Endothelial cell of umbilical vein (primary cell): ENCODE measurements around the gene HDAC4.

Experiments used
- EZH2 ChIP-seq: IDR thresholded peaks from 2 replicates; pipeline ENCODE4 v1.6.1; 2012; ENCODE audit warnings: borderline replicate concordance, low read depth, mild to moderate bottlenecking, moderate library complexity, low read length, inconsistent platforms; ENCODE audit not compliant: severe bottlenecking
- FOS ChIP-seq: IDR thresholded peaks from 2 replicates; pipeline ENCODE4 v1.6.1; 2011; ENCODE audit warnings: mild to moderate bottlenecking, low read length, moderate library complexity, borderline replicate concordance; ENCODE audit not compliant: insufficient read depth
- GATA2 ChIP-seq: IDR thresholded peaks from 2 replicates; pipeline ENCODE4 v1.7.0; 2011; ENCODE audit warnings: low read depth, mild to moderate bottlenecking, moderate library complexity, mixed read lengths, low read length; ENCODE audit not compliant: insufficient read length, insufficient read depth
- JUN ChIP-seq: IDR thresholded peaks from 2 replicates; pipeline ENCODE4 v1.6.1; 2011; ENCODE audit warnings: borderline replicate concordance, low read depth; ENCODE audit not compliant: insufficient read length, insufficient read depth
- MYC ChIP-seq: IDR thresholded peaks from one replicate; pipeline ENCODE4 v1.6.1; 2011; ENCODE audit warnings: mild to moderate bottlenecking, low read depth, low read length
- POLR2A ChIP-seq: IDR thresholded peaks from 2 replicates; pipeline ENCODE4 v1.6.1; 2012; ENCODE audit warnings: low read depth, mild to moderate bottlenecking, control low read depth, low read length
- POLR2AphosphoS5 ChIP-seq: IDR thresholded peaks from 2 replicates; pipeline ENCODE4 v1.6.1; 2012; ENCODE audit warnings: low read depth, mild to moderate bottlenecking, control low read depth, low read length, moderate library complexity; ENCODE audit not compliant: insufficient read depth
- TF ChIP-seq, protein P1 (sequence below), 2 donors: IDR thresholded peaks; 1 replicate in 1 of 2; 2 replicates in 1 of 2; pipeline ENCODE4 v1.5.1; 2011; ENCODE audit warnings: low read length in 2 of 2, mild to moderate bottlenecking in 2 of 2, moderate library complexity in 2 of 2, control low read depth in 1 of 2, inconsistent platforms in 1 of 2, low read depth in 1 of 2; ENCODE audit not compliant: insufficient read depth in 1 of 2; ENCODE audit errors: extremely low read depth in 1 of 2
- TF ChIP-seq, protein P2 (sequence below): IDR thresholded peaks from 2 replicates; pipeline ENCODE4 v1.6.1; 2011; ENCODE audit not compliant: insufficient read depth, insufficient read length

DNA sequence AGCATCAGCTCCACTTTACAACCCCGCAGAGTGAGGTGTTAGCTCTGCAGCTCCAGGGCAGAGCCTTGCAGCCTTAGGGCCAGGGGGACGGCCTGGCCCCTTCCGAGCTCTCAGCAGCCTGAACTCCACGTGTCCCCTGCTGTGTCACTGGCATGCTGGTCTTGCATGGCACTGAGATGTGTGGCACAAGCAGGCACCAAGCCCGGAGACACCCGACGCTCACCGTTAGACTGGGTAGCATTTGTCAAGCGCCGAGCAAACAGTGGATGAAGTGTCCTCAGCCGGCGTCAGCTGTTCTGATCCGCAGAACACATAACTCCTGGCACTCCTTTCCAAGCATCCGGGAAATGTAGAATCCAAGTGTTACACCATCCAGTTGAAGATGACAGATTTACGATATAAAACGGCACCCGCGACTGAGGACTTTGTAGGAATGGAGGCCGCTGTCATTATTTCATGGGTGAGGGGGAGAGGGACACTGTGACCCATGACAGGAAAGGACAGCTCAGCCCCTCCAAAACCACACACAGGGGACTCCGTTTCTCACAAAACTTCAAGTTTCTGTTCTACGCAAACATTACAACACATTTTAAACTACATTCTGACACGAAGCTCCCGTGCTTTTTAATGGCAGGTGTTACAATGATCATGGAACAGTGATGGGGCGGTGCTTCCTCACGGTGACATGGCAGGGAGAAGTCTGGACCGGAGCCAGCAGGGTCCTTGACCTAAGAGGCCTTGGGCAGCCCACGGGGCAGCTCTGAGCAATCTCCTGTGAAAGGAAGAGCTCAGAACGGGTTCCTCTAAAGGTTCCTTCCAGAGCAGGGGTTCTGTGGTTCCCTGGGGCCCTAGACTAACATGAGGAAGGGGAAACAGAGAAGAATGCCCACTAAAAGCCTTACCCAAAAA, 89.4 kb downstream of the HDAC4 start:
- TF ChIP-seq EZH2 (no peak), POLR2A (no peak), POLR2AphosphoS5 (no peak), GATA2 (no peak), JUN (no peak), MYC (no peak), FOS (no peak)
- TF ChIP-seq, protein P1, sequence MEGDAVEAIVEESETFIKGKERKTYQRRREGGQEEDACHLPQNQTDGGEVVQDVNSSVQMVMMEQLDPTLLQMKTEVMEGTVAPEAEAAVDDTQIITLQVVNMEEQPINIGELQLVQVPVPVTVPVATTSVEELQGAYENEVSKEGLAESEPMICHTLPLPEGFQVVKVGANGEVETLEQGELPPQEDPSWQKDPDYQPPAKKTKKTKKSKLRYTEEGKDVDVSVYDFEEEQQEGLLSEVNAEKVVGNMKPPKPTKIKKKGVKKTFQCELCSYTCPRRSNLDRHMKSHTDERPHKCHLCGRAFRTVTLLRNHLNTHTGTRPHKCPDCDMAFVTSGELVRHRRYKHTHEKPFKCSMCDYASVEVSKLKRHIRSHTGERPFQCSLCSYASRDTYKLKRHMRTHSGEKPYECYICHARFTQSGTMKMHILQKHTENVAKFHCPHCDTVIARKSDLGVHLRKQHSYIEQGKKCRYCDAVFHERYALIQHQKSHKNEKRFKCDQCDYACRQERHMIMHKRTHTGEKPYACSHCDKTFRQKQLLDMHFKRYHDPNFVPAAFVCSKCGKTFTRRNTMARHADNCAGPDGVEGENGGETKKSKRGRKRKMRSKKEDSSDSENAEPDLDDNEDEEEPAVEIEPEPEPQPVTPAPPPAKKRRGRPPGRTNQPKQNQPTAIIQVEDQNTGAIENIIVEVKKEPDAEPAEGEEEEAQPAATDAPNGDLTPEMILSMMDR (IDR thresholded peaks at IDR 0.05; ENCODE audit: extremely low read depth in 1 of 2, insufficient read depth in 1 of 2, low read depth in 1 of 2, low read length in 2 of 2): no peak
- TF ChIP-seq, protein P2, sequence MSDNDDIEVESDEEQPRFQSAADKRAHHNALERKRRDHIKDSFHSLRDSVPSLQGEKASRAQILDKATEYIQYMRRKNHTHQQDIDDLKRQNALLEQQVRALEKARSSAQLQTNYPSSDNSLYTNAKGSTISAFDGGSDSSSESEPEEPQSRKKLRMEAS: no peak
